Activated CD4-positive, alpha-beta T cell treated with anti-CD3 and anti-CD28 coated beads, Interleukin-2, Interleukin-6, amounts not matched to agents 100 ng/mL and 50 ng/mL, durations not matched to agents 16 hours and 8 hours (primary cell): ENCODE data around the gene FASTKD1.

ENCODE experiments used
- DNase-seq: peaks from one replicate; pipeline ENCODE4 v3.0.0-alpha.2; 2020

FASTKD1 gene

GRCh38 chr2:169495310-169495928, 78.2 kb downstream of the FASTKD1 start:
- no peak for DNase-seq

GRCh38 chr2:169493360-169493759, 80.3 kb downstream of the FASTKD1 start:
- no peak for DNase-seq

GRCh38 chr2:169491378-169491777, 82.3 kb downstream of the FASTKD1 start:
- no peak for DNase-seq

- no peak for DNase-seq
Measured at GRCh38 chr2:169490834-169491233, 82.8 kb downstream of the FASTKD1 start.

- no peak for DNase-seq
Measured at GRCh38 chr2:169486487-169486886, 87.2 kb downstream of the FASTKD1 start.

GRCh38 chr2:169485650-169486138, 88.0 kb downstream of the FASTKD1 start:
- no peak for DNase-seq

- no peak for DNase-seq
Measured at GRCh38 chr2:169480079-169480465, 93.6 kb downstream of the FASTKD1 start.
